Measurements from ENCODE around the gene CISH.

CISH gene

DNA sequence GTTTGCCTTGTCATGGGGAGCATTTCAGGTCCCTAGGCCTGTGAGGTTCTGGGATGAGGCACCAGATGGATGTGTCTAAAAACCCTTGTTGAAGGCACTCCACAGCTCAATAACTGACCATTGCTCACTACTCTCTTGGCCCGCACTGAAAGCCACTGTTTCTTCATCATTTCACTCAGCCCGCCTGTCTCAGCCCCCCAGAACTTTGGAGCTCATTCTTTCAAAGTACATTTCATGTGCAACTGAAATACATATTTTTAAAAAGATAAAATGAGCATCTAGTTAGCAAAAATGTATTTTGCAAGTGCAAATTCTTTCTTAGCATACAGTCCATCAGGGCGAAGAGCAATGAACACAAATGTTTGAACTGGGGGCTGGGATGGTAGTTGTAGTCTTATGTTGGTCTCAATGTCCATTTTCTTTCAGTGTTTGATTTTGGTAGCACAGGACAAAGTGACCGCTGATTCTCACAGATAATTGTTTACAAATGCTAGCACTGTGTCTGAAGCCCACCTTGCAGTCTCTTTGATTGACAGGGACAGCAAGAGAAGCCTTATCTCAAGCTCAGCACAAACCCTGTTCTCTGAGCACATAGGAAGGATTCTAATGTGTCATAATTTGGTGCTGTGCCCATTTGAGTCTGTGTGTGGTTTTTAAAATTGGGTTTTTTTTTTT is 22.7 kb downstream of the CISH start:
- H3K4me3 ChIP-seq (ENCODE audit: low read length), result no peak overlapping the region
- TF ChIP-seq, protein P1, sequence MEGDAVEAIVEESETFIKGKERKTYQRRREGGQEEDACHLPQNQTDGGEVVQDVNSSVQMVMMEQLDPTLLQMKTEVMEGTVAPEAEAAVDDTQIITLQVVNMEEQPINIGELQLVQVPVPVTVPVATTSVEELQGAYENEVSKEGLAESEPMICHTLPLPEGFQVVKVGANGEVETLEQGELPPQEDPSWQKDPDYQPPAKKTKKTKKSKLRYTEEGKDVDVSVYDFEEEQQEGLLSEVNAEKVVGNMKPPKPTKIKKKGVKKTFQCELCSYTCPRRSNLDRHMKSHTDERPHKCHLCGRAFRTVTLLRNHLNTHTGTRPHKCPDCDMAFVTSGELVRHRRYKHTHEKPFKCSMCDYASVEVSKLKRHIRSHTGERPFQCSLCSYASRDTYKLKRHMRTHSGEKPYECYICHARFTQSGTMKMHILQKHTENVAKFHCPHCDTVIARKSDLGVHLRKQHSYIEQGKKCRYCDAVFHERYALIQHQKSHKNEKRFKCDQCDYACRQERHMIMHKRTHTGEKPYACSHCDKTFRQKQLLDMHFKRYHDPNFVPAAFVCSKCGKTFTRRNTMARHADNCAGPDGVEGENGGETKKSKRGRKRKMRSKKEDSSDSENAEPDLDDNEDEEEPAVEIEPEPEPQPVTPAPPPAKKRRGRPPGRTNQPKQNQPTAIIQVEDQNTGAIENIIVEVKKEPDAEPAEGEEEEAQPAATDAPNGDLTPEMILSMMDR (conservative IDR thresholded peaks at IDR 0.05; ENCODE audit: low read depth, low read length), result no peak
- no peak for DNase-seq (ENCODE audit: low read depth)

DNA sequence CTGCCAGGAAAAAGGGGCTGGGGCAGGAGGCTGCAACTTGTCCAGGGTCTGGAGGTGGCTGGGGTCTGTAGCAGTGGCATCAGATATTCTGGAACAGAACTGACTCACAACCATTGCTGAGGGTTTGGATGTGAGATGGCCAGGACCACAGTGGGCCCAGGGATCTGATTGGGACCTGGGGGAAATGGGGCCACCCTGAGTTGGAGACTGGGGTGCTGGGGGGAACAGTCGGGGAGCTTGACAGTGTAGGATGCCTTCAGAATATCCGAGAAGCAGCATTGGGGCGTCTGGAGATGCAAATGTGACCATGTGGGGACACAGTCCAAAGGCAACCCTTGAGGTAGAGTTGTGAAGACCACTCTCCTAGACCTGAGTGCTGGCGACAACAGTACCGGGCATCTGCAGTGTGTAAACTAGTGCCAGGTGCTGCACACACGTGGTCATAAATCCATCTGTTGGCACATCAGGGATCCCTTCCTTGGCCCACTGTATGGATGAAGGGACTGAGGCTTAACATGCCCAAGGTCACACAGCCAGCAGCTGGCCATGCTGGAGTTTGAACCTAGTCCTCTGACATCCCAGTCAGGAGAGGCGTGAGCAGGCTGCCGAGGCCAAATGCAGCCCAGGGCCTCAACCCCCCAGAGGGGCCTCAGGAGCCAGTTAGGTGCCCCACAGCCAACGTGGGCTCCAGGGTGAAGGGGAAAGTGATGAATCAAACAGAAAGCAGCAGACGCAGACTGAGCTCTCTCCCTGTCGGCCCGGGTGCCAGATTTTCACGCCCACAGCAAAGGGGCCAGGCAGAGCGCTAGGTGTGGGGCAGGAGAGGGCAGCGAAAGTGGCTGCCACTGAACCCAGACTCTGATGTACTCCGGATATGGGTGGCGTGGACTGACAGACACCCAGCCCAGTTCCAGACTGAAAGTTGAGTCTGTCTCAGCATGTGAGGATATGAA is 23.5 kb downstream of the CISH start:
- TF ChIP-seq, protein P1 (conservative IDR thresholded peaks at IDR 0.05; ENCODE audit: low read depth, low read length), result no peak
- H3K4me3 ChIP-seq (ENCODE audit: low read length), result no peak overlapping the region
- DNase-seq (ENCODE audit: low read depth), result no peak

DNA sequence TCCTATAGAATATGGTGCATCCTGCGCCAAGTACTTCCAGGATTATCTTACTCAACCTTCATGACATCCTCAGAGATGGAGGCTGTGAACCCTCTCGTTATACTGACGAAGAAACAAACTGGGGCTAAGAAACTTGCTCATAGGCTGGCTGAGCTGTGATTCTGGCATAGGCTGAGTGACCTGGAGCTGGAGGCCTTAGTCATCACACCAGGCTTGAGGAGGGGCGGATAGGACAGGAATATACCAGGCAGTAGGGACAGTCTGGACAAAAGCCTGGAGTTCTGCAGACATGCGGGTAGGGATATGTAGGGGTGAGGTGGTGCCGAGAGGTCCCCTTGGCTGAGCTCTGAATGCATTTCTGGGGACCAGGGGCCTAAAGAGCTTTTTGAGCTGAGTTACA is 24.2 kb downstream of the CISH start:
- no peak overlapping the region for H3K4me3 ChIP-seq (ENCODE audit: low read length)
- TF ChIP-seq, protein P1 (conservative IDR thresholded peaks at IDR 0.05; ENCODE audit: low read depth, low read length), result no peak
- no peak for DNase-seq (ENCODE audit: low read depth)

DNA sequence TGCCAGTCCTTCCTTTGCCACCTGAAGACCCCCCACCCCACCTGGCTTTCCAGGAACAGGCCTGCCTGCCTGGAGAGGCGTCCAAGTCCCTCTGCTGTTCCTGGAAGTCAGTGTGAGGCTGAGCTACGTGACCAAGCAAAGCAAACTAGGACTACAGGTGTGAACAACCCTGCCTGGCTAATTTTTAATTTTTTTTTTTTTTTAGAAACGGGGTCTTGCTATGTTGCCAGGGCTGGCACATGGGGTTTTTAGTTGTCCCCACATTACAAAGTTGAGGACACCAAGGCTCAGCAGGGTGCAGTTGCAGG is 24.9 kb downstream of the CISH start:
- TF ChIP-seq, protein P1 (conservative IDR thresholded peaks at IDR 0.05; ENCODE audit: low read depth, low read length), result no peak
- no peak for DNase-seq (ENCODE audit: low read depth)
- no peak overlapping the region for H3K4me3 ChIP-seq (ENCODE audit: low read length)

DNA sequence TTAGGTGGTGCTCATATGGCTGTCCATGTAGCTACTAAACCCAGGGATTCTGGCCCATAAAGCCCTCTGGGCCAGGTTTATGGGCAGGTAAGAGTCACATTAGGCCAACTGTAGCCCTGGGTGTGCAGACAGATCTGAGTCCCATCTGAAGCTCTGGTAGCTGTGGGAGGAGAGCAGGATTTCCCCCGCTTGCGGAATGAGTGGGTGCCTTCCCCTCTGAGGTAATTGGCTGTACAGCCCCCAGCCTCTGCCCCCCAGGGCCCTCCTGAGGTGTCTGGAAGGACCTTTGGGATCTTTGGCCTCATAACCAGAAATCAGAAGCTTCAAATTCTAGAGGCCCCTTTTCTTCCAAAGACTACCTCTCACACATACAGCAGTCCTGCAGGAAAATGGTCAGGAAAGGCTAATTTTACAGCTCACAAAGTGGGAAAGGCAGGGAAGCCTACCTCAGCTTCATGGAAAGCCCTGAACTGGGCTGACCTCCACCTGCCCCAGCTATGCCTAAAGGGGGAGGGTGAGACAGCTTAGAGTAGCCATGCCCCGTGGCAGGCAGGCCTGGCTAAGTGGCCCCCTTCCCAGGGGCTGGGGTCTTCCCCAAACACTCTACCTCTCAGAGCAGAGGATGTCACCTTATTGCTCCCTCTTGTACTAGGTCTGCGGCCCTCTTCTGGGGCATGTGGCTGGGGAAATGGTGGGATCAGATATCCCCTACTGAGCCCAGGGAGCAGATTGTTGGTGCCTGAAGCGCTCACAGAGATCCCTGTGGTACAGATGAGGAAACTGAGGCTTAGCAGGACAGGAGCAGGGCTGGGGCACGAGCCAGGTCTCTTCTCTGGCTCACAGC is 25.4 kb downstream of the CISH start:
- DNase-seq (ENCODE audit: low read depth), result no peak
- TF ChIP-seq, protein P1 (conservative IDR thresholded peaks at IDR 0.05; ENCODE audit: low read depth, low read length), result no peak
- no peak overlapping the region for H3K4me3 ChIP-seq (ENCODE audit: low read length)

DNA sequence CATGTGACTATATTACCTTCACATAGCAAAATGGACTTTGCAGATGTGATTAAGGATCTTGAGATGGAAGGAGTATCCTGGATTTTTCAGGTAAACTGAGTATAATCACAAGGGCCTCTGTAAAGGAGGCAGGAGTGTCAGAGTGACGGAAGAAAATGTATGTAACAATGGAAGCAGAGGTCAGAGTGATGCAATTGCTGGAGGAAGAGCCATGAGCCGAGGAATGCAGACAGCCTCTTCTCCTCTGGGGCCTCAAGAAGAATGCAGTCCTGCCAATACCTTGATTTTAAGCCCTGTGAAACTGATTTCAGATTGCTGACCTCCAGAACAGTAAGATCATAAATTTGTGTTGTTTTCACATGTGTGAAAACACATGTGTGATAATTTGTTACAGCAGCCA is 27.2 kb downstream of the CISH start:
- H3K4me3 ChIP-seq (ENCODE audit: low read length), result no peak overlapping the region
- TF ChIP-seq, protein P1 (conservative IDR thresholded peaks at IDR 0.05; ENCODE audit: low read depth, low read length), result no peak
- DNase-seq (ENCODE audit: low read depth), result no peak
